ENCODE data around the gene FCHO2. TPM values are rescaled to one million over a fixed set of nuclear protein-coding genes. Genes with fewer than 3 reads are reported as not detected.

FCHO2 gene
- total RNA-seq, 1 experiment from 2014 or later, result 14.9 TPM

DNA sequence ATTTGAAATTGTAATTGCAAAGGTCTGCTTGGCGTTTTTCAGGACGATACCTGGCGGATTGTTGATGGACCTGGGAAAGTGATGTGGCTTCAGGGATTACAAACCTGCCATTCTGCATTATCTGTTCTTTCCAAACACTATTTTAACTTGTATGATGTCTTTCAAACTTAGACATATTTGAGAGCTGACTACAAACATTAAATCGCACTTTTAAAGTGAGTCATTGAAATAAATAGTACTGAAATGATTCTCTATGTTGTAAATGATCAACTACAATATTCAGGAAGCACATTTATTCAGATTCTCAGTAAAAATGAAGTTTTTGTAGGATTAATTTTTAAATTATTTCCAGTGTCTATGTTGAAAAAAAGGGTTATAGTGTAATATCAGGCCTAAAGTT is 132.2 kb downstream of the FCHO2 start (continued):
- TF ChIP-seq, protein P1, sequence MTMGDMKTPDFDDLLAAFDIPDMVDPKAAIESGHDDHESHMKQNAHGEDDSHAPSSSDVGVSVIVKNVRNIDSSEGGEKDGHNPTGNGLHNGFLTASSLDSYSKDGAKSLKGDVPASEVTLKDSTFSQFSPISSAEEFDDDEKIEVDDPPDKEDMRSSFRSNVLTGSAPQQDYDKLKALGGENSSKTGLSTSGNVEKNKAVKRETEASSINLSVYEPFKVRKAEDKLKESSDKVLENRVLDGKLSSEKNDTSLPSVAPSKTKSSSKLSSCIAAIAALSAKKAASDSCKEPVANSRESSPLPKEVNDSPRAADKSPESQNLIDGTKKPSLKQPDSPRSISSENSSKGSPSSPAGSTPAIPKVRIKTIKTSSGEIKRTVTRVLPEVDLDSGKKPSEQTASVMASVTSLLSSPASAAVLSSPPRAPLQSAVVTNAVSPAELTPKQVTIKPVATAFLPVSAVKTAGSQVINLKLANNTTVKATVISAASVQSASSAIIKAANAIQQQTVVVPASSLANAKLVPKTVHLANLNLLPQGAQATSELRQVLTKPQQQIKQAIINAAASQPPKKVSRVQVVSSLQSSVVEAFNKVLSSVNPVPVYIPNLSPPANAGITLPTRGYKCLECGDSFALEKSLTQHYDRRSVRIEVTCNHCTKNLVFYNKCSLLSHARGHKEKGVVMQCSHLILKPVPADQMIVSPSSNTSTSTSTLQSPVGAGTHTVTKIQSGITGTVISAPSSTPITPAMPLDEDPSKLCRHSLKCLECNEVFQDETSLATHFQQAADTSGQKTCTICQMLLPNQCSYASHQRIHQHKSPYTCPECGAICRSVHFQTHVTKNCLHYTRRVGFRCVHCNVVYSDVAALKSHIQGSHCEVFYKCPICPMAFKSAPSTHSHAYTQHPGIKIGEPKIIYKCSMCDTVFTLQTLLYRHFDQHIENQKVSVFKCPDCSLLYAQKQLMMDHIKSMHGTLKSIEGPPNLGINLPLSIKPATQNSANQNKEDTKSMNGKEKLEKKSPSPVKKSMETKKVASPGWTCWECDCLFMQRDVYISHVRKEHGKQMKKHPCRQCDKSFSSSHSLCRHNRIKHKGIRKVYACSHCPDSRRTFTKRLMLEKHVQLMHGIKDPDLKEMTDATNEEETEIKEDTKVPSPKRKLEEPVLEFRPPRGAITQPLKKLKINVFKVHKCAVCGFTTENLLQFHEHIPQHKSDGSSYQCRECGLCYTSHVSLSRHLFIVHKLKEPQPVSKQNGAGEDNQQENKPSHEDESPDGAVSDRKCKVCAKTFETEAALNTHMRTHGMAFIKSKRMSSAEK (CRISPR knock-in tag; IDR thresholded peaks at IDR 0.05; ENCODE audit: borderline replicate concordance), result no peak
- TF ChIP-seq ZNF138 (CRISPR knock-in tag; conservative IDR thresholded peaks at IDR 0.05), result no peak
- no peak for TF ChIP-seq ZNF416 (CRISPR knock-in tag; IDR thresholded peaks at IDR 0.05)
- TF ChIP-seq TP53 (CRISPR knock-in tag; IDR thresholded peaks at IDR 0.05), result no peak
- no peak for TF ChIP-seq KAT7 (CRISPR knock-in tag; IDR thresholded peaks at IDR 0.05; ENCODE audit: borderline replicate concordance)

- TF ChIP-seq OVOL2 (CRISPR knock-in tag; IDR thresholded peaks at IDR 0.05; ENCODE audit: borderline replicate concordance) (no peak), ZNF281 (CRISPR knock-in tag; IDR thresholded peaks at IDR 0.05) (no peak), ZBTB43 (CRISPR knock-in tag; IDR thresholded peaks at IDR 0.05) (no peak), FOXK1 (CRISPR knock-in tag; IDR thresholded peaks at IDR 0.05) (no peak), GTF2I (CRISPR knock-in tag; conservative IDR thresholded peaks at IDR 0.05) (no peak), NFYB (CRISPR knock-in tag; conservative IDR thresholded peaks at IDR 0.05; ENCODE audit: low read depth) (no peak)
- TF ChIP-seq, protein P2, sequence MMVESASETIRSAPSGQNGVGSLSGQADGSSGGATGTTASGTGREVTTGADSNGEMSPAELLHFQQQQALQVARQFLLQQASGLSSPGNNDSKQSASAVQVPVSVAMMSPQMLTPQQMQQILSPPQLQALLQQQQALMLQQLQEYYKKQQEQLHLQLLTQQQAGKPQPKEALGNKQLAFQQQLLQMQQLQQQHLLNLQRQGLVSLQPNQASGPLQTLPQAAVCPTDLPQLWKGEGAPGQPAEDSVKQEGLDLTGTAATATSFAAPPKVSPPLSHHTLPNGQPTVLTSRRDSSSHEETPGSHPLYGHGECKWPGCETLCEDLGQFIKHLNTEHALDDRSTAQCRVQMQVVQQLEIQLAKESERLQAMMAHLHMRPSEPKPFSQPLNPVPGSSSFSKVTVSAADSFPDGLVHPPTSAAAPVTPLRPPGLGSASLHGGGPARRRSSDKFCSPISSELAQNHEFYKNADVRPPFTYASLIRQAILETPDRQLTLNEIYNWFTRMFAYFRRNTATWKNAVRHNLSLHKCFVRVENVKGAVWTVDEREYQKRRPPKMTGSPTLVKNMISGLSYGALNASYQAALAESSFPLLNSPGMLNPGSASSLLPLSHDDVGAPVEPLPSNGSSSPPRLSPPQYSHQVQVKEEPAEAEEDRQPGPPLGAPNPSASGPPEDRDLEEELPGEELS (CRISPR knock-in tag; IDR thresholded peaks at IDR 0.05), result no peak
- TF ChIP-seq, protein P3, sequence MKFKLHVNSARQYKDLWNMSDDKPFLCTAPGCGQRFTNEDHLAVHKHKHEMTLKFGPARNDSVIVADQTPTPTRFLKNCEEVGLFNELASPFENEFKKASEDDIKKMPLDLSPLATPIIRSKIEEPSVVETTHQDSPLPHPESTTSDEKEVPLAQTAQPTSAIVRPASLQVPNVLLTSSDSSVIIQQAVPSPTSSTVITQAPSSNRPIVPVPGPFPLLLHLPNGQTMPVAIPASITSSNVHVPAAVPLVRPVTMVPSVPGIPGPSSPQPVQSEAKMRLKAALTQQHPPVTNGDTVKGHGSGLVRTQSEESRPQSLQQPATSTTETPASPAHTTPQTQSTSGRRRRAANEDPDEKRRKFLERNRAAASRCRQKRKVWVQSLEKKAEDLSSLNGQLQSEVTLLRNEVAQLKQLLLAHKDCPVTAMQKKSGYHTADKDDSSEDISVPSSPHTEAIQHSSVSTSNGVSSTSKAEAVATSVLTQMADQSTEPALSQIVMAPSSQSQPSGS (CRISPR knock-in tag; IDR thresholded peaks at IDR 0.05; ENCODE audit: borderline replicate concordance, low read depth), result no peak
- TF ChIP-seq, protein P4, sequence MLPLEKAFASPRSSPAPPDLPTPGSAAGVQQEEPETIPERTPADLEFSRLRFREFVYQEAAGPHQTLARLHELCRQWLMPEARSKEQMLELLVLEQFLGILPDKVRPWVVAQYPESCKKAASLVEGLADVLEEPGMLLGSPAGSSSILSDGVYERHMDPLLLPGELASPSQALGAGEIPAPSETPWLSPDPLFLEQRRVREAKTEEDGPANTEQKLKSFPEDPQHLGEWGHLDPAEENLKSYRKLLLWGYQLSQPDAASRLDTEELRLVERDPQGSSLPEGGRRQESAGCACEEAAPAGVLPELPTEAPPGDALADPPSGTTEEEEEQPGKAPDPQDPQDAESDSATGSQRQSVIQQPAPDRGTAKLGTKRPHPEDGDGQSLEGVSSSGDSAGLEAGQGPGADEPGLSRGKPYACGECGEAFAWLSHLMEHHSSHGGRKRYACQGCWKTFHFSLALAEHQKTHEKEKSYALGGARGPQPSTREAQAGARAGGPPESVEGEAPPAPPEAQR (CRISPR knock-in tag; IDR thresholded peaks at IDR 0.05), result no peak
- TF ChIP-seq, protein P5, sequence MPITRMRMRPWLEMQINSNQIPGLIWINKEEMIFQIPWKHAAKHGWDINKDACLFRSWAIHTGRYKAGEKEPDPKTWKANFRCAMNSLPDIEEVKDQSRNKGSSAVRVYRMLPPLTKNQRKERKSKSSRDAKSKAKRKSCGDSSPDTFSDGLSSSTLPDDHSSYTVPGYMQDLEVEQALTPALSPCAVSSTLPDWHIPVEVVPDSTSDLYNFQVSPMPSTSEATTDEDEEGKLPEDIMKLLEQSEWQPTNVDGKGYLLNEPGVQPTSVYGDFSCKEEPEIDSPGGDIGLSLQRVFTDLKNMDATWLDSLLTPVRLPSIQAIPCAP (CRISPR knock-in tag; IDR thresholded peaks at IDR 0.05), result no peak
- Mint-ChIP-seq H3K9me3 (peaks cover 23% of the 10 kb centered on the region), H3K4me3 (no peak overlapping the region), H3K36me3 (peaks cover 13% of the 10 kb centered on the region), H3K27me3 (ENCODE audit: low read depth) (no peaks in the 10 kb centered on the region; the same call in 1 of the 2 replicates), H3K4me1 (0 out of 2 replicates have a peak, but pooled peaks cover 2% of the 10 kb centered on the region), H3K27ac (no peak overlapping the region)
- ATAC-seq, result no peak
- CTCF ChIA-PET, result interaction anchor here (1.1 to 1.4 kb wide), 2 partner anchors 108 to 122 kb away, joined by 4 read pairs; no protein-coding TSS in a partner anchor
- DNase-seq (ENCODE audit: low spot score), result no peak
- POLR2A ChIA-PET, result no interaction called here
These were observed 138.1 kb downstream of the FCHO2 start for GRCh38 chr5:73093943-73094342.
